GM21528 (cell line): ENCODE measurements around the gene HEXIM1.
A peak's percentile ranks its signal among the peaks of the same experiment; 100 is the strongest.

Experiments
- ATAC-seq: cut with Tn5 transposase; IDR thresholded peaks from one replicate; pipeline ENCODE4 v1.9.1; 2021; ENCODE audit warnings: mild to moderate bottlenecking, moderate library complexity; ENCODE audit not compliant: unreplicated experiment, low FRiP score

The HEXIM1 gene

DNA sequence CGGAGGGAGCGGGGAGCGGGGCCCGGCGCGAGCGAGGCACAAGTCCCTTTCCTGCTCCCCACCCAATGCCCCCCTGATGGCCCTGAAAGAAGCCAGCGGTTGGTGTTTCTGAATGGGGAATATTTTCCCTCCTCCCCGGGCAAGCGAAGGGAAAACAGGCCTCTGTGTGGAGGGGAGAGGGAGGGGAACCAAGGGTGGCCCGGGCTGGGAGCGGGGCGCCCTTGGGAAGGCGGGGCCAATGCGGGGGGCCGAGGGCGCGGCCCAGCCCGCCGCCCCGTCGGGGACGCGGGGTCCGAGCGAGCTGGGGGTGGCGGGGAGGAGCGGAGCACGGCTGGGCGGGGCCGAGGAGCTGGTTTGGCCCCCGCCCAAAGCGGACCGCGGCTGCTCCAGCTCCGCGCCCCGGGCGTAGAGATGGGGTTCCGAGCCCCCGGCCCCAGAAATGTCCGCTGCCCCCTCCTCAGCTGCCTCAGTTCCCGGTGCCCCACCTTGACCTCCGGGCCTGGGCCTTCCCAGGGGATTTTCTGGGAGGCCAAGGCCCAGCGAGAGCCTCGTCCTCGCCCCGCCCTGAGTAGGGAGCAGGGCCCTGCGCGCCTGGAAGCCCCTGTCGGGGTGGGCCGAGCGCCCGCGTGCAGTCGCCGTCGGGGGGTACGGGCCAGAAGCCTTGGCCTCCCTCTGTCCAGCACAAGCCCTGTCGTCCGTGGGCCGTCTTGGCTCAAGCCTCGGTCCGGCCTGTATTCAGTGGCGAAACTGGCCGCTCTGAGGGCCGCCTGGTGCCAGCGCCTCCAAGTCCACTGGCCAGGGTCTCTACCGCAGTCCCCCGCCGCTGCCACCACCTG is 3.9 kb upstream of the HEXIM1 start:
- ATAC-seq: no peak

DNA sequence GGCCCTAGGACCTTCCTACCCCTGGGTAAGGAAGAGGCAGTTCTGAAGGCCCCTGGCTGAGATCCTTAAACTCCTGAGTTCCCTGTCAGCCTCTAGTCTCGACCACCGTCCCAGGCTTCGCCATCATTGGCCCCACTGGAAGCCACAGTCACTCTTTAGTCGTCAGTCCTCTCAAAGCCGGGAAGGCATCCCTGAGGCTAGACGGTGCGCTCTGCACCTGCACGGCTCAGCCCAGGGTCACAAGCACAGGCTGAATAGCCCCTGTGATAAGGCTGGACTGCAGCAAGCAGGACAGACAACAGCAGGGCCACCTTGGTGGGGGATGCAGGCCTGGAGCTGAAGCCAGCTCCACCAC is 3.3 kb upstream of the HEXIM1 start:
- no peak for ATAC-seq

DNA sequence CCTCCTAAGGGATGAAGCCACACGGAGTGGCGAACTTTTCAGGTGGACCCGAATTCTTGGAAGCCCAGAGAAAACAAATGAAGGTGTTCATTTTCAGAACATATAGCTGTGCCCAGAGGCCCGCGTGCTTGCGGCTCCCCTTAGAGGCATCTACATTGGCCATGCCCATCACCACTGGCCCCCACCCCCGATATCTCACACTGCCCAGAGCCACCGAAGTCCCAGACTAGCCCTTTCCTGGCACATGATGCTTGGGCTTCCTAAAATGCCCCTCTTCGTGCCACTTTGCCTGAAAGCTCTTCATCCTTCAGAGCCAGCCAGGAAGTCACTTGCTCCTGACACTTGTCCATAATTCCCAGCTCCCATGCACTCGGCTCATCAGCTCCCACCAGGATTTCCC is 2.1 kb upstream of the HEXIM1 start:
- no peak for ATAC-seq

DNA sequence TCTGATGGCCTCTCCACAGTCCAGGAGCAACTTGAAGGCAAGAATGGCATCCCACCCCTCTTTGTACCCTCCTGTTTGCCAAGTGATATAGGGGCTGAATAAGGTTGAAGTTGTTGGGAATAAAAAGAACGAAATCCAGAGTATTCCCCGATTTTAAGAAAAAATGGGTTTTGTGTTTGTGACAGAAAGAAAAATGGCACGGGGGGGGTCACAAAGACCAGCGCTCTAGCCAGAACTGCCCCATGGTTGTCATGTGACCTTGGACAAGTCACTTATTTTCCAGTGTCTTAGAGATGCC is 1.7 kb upstream of the HEXIM1 start:
- no peak for ATAC-seq

DNA sequence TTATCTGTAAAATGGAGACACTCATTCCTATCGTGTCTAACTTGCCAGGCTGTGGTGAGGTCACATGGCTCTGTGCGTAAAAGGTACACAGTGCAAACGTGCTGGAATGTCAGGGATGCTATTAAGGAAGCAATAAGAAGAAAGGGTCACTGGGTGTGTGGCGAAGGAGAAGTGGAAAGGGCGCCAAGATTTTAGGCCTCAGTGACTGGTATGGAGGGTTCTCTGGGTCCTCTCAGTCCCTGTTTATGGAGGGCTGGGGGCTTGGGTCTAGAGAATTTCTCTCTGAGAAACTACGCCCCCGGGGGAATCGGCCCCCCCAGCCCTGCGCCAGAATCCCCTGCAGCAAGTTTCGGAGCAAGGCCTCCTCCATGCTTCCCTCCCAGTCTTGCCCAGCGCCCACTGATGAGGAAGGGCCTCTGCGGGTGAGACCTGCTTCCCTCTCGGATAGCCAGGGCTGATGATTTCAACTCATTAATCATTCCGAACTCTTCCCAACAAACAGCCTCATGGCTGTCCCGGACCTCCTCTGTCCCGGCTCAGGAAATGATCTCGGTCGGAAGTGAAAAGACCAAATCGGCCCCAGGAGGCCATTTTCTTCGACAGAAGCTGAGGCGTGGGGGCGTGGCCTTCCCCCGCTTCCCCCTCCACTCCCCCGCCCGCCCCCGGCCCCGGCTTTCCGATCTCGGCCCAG is 1.2 kb upstream of the HEXIM1 start:
- ATAC-seq: no peak

DNA sequence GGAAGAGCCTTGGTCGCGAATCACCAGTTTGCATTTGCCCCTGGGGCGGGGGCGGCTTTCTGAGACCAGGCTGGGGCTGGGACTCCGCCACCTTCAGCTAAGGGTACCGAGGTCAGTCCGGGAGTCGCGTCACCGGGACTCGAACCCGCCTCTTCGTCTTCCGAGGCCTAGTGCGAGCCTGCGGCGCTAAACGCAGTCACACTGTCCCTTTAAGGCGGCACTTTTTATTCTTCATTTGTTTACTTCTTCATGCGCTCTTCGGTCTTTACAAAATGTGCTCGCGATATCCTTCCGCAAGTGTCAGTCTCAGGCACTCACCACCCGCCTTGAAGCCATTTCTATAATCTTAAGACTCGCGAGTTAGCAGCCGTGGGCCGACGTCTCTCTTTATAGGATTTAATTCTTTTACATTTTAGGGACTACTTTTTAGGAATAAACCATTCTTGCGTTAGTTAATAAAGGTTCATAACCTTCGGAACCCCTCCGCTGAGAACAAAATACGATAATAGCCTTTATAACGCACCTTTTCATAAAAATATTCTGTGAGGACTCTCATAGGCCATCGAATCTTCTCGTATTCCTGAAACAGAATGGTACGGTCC is 593 bp upstream of the HEXIM1 start:
- ATAC-seq: no peak

DNA sequence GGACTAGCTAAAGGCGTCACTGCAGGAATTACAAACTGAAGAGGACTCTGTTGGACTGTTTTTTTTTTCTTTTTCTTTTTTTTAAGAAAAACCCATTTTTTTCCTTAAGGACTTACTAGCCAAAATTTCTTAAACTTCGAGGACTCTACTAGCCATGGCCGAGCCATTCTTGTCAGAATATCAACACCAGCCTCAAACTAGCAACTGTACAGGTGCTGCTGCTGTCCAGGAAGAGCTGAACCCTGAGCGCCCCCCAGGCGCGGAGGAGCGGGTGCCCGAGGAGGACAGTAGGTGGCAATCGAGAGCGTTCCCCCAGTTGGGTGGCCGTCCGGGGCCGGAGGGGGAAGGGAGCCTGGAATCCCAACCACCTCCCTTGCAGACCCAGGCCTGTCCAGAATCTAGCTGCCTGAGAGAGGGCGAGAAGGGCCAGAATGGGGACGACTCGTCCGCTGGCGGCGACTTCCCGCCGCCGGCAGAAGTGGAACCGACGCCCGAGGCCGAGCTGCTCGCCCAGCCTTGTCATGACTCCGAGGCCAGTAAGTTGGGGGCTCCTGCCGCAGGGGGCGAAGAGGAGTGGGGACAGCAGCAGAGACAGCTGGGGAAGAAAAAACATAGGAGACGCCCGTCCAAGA is 878 bp downstream of the HEXIM1 start:
- peak; percentile 26 for ATAC-seq

DNA sequence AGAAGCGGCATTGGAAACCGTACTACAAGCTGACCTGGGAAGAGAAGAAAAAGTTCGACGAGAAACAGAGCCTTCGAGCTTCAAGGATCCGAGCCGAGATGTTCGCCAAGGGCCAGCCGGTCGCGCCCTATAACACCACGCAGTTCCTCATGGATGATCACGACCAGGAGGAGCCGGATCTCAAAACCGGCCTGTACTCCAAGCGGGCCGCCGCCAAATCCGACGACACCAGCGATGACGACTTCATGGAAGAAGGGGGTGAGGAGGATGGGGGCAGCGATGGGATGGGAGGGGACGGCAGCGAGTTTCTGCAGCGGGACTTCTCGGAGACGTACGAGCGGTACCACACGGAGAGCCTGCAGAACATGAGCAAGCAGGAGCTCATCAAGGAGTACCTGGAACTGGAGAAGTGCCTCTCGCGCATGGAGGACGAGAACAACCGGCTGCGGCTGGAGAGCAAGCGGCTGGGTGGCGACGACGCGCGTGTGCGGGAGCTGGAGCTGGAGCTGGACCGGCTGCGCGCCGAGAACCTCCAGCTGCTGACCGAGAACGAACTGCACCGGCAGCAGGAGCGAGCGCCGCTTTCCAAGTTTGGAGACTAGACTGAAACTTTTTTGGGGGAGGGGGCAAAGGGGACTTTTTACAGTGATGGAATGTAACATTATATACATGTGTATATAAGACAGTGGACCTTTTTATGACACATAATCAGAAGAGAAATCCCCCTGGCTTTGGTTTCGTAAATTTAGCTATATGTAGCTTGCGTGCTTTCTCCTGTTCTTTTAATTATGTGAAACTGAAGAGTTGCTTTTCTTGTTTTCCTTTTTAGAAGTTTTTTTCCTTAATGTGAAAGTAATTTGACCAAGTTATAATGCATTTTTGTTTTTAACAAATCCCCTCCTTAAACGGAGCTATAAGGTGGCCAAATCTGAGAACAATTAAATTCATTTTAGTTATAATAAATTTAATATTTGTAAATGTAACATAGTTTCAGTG is 1.7 kb downstream of the HEXIM1 start:
- ATAC-seq: no peak

DNA sequence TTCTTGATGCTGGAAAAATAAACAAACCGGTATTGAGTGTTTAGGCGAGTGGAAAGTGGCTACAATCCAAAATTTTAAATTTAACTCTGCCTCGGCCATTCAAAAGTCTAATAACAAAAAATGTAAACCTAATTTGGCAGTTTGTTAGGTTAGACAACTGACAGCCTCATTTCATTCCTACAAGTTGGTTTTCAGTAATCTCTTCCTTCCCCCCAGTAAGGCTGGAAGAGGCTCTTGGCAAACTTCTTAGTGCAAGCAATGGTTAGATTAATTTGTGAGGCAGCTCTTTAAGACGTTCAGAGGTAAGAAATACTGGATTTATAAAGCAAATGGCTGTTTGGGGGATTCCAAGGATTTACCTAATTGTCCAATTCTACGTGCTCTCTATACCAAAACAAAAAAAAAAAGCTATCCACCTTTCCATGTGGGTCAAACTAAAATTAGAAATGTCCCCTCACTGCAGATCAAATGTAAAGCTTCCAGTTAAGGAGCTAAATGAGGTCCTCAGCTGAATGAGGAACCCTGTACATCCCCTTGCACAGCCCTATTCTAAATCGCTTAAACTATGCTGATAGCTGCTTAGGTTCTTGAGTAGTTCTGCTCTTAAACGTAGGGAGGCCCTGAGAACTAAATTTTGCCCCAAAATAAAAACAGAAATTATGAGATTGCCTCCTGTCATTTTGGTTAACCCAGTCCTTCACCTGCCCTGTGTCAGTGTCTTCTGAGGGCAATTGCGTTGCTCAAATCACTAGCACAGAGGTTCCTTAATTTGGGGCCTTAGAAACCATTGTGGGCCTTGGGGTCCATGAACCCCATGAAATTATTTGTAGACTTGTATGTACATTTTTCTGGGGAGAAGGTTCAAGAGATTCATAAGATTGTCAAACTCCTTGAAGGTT is 2.9 kb downstream of the HEXIM1 start:
- ATAC-seq: no peak

DNA sequence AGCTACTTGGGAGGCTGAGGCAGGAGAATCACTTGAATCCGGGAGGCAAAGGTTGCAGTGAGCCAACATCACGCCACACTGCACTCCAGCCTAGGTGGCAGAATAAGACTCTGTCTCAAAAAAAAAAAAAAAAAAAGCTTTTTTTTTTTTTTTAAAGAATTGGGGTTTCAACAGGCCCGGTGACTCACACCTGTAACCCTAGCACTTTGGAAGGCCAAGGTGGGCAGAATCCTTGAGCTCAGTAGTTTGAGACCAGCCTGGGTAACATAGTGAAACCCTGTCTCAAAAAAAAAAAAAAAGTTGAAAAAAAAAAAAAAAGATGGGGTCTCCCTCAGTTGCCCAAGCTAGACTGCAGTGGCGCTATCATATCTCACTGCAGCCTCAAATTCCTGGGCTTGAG is 6.8 kb downstream of the HEXIM1 start:
- no peak for ATAC-seq

DNA sequence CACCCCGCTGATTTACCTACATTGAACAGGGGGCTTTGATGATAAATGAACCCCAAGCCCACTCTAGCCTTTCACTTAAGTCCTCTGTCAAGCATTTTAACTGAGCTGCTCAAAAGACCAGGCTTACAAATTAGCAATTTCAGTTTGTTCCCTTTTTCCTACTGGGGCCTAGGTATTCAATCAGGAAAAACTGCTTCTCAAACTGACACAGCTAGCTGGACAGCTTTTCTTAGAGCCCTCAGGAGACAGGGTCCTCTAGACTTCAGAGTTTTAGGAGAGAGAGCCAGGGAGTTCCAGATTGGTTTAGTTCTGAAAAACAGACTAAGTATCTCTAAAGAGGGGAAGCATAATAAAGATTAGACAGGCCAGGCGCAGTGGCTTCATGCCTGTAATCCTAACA is 7.2 kb downstream of the HEXIM1 start:
- no peak for ATAC-seq

DNA sequence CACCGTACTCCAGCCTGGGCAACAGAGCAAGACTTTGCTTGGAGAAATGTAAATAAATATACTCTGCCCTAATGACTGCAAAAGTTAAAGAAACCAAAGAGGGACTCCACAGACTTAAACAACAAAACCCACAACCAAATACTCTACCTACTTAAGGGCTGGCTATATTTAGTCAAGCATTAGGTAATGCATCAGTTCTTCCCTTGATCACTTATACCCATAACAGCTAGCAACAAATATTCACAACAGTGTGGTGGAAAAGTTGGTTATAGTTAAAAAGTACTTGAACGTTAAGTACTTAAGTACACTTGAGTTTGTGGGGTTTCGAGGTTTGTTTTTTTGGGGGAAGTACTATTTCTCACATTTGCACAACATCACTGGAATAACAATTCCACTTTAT is 8.0 kb downstream of the HEXIM1 start:
- ATAC-seq: no peak

DNA sequence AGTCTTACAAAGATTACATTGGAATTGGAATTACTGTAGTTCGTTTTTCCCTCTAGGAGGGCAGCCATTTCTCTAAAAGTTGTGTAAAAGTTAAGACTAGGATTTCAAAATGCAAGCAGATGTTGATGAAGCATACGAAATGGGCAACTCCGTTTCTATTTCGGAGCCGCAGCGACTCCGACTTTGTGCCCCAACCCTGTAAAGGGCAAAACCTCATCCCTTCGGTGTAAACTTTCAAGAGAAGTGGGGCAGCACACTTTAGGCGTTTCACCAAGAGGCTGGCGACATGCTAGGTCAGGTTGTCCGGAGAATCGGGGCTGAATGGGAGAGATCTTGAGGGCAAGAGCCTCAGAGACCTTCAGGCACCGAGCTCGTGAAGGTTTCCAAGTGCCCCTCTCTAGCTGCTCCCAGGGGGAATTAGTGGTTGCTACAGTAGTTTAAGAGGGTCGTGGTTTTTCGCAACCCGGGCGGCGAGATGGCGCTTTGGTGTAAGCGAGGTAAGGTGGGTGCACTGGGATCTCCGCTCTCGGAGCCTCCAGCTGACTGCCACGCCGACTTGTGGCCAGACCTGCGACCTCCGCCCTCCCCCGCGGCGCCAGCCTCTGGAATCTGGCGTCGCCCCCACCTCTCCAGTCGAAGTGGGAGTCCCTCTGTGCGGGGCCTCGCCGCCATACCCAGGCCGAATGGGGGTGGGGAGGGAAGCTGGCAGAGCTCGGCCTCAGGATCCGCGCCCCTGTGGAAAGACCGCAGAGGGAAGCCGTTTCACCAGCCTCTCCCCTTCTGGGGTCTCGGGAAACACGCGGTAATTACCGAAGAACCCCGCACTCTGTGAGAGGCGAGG is 12.4 kb downstream of the HEXIM1 start:
- ATAC-seq: peak; percentile 36

DNA sequence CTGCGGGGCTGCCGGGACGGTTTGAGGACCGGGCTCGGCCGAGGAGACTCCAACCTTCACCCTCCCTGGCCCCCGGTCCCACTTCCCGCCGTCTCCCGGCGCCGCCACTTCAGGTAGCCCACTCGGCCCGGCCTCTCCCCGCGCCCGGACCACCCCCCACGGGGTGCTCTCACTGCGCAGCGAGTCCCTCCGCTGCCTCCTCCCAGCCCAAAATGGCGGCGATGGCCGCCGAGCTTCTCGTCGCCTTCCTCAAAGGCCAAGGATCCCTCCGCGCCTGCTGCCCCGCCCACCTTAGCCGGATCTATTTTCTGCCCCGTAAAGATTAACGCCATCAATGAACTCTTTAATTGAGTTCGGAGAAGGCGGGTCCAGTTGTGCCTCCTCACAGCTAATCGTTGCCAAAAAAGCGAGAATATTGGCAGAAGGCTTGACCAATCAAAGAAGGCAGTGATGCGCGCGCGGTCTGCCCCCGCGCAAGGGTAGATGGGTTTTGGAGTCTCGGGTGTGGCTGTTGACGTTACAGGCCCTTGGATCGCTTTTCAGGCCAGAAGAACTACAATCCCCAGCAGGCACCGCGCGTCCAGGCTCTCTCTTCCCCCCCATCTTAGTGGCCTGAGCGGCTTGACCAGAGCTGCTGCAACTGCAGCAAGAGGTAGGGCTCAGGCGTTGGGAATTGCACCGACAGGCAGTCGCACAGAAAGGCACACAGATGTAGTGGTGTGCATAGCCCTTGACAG is 13.2 kb downstream of the HEXIM1 start, which contains the start of gene HEXIM2:
Gene HEXIM2 (plus strand): TSS at position 588 of the 737 bp plus-strand sequence. CDS start 919 bp downstream, outside the sequence.
- peak; percentile 83 for ATAC-seq

DNA sequence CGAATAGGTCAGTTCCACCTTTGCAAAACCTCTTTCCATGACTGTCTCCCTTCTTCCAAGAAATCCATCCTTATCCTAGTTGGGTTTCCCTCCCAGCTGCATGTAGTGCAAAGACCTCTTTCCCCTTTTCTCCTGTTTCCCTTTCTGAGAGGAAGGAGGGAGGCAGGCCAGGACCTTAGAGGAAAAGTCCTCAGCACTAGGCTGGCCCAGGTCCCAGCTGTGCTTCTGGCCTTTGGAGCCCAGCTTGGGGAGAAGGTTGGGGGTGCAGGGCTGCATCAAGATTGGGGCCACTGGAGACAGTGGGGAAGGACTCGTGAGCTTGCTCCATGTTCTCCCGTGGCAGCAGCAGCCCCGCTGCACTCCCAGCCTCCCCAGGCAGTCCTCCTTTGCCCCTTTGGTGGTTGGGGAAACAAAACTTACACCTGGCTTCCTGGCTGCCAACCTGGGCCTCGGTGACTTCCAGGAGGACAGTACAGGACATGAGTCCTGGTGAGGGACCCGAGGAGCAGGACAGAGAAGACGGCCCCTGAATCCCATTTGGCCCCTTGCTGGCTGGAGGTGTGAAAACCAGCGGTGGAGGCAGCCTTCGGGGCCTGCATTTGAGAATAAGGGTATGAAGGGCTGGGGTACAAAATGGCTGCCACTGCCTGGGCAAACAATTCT is 13.9 kb downstream of the HEXIM1 start:
- no peak for ATAC-seq

DNA sequence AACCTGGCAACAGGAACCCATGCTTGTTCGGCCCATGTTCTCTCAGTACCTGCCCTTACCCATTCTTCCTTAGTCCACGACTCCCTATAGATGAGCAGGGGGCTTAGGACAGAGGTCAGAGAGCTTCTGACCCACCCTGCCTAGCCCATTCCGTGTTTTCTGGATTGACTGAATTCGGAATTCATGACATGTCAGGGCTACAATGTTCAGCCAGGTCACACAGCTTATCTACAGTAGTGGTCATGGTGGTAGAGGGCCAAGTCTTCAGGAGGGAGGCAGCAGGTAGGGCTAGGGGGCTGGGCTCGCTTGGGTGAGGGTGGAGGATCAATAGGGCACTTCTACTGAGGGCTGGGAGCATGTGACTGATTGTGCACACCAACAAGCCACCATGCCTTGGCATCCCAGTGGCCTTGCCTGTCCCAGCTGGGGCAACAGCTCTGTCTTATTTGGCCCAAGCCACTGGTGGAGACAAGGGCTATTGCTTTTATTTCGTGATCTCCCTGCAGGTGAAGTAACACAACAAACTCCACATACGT is 16.5 kb downstream of the HEXIM1 start:
- ATAC-seq: no peak
